AG04449 (cell line): ENCODE data around the gene NRAS.

Experiments
- CTCF ChIA-PET: fragments of 350-600 bp; formaldehyde crosslinking; extraction: SDS; loops from one replicate; lab custom pipeline; 2021; ENCODE audit warnings: antibody characterized with exemption; lab: Yijun Ruan, JAX
- POLR2A ChIA-PET: fragments of 400-600, 350-600 bp; formaldehyde crosslinking; extraction: SDS; loops from one replicate; lab custom pipeline; 2020; ENCODE audit warnings: antibody characterized with exemption, inconsistent platforms; lab: Yijun Ruan, JAX
- DNase-seq: peaks from one replicate; pipeline ENCODE4 v3.0.0-alpha.2; 2010; ENCODE audit warnings: low read depth, low spot score
- H3K4me3 ChIP-seq: 2 replicates; pipeline ENCODE4 v1.5.1; 2011; ENCODE audit warnings: low read depth, mild to moderate bottlenecking, control low read depth, low read length
- TF ChIP-seq, protein P1 (sequence below): IDR thresholded peaks from one replicate; pipeline ENCODE4 v1.5.1; 2011; ENCODE audit warnings: mild to moderate bottlenecking, moderate library complexity, low read length, control low read depth, inconsistent platforms; ENCODE audit not compliant: insufficient read depth; ENCODE audit errors: missing control alignments

The NRAS gene

DNA sequence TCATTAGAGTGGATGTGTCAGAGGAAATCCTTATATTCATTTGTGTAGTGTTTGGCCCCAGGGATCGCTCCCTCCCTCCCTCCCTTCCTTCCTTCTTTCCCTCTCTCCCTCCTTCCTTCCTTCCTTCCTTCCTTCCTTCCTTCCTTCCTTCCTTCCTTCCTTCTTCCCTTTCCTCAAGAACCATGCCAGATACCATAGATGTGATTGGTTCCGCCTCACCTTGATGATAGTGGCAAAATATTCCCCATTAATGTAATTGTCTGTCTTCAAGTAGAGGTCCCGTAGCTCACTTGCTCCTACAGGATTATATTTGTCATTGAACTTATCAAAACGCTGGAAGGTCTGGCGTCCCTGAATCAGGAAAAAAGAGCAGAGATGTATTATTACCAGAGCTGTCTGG lies 38.9 kb downstream of the NRAS start:
- ChIA-PET CTCF (interaction anchor here (1.3 kb wide), 1 partner anchor 701 kb away, joined by 3 read pairs; no protein-coding TSS in a partner anchor), POLR2A (no interaction called here)
- no peak for DNase-seq
- TF ChIP-seq, protein P1, sequence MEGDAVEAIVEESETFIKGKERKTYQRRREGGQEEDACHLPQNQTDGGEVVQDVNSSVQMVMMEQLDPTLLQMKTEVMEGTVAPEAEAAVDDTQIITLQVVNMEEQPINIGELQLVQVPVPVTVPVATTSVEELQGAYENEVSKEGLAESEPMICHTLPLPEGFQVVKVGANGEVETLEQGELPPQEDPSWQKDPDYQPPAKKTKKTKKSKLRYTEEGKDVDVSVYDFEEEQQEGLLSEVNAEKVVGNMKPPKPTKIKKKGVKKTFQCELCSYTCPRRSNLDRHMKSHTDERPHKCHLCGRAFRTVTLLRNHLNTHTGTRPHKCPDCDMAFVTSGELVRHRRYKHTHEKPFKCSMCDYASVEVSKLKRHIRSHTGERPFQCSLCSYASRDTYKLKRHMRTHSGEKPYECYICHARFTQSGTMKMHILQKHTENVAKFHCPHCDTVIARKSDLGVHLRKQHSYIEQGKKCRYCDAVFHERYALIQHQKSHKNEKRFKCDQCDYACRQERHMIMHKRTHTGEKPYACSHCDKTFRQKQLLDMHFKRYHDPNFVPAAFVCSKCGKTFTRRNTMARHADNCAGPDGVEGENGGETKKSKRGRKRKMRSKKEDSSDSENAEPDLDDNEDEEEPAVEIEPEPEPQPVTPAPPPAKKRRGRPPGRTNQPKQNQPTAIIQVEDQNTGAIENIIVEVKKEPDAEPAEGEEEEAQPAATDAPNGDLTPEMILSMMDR = no peak
- H3K4me3 ChIP-seq = no peak overlapping the region

DNA sequence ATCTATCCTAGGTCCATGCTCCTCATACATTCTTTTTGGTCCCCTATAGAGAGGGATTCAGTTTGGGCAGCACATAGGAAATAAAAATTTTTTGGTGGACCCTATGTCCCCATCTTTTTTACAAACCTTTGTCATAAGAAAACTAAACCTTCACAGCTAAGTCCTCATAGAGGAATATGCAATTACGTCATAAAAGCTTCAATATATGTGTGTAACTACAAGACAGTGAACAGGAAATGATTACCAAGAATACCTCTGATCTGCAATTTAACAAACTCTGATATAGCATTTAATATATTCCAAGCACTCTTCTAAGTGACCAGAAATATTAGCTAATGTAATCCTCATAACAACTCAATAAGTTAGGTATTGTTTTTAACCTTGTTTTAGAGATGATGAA lies 40.5 kb downstream of the NRAS start:
- TF ChIP-seq, protein P1 = no peak
- DNase-seq = no peak
- ChIA-PET CTCF (interaction anchor here (1.3 to 1.4 kb wide), 2 partner anchors 18 to 699 kb away, joined by 3 to 4 read pairs; no protein-coding TSS in a partner anchor), POLR2A (no interaction called here)
- H3K4me3 ChIP-seq = no peak overlapping the region

DNA sequence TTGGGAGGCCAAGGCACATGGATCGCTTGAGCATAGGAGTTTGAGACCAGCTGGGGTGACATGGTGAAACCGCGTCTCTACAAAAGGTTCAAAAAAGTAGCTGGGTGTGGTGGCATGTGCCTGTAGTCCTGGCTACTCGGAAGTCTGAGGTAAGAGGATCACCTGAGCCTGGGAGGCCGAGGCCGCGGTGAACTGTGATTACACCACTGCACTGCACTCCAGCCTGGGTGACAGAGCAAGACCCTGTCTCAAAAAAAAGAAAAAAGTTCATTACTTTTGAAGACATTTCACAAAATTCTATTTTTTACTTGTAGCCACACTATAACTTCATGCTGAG lies 44.7 kb downstream of the NRAS start:
- POLR2A ChIA-PET = no interaction called here
- H3K4me3 ChIP-seq = no peak overlapping the region
- CTCF ChIA-PET = interaction anchor here (0.6 to 7.2 kb wide), 8 partner anchors 8 to 384 kb away, joined by 3 to 63 read pairs (median 4); partner anchors contain the start of gene BCAS2
- TF ChIP-seq, protein P1 = no peak
- no peak for DNase-seq

DNA sequence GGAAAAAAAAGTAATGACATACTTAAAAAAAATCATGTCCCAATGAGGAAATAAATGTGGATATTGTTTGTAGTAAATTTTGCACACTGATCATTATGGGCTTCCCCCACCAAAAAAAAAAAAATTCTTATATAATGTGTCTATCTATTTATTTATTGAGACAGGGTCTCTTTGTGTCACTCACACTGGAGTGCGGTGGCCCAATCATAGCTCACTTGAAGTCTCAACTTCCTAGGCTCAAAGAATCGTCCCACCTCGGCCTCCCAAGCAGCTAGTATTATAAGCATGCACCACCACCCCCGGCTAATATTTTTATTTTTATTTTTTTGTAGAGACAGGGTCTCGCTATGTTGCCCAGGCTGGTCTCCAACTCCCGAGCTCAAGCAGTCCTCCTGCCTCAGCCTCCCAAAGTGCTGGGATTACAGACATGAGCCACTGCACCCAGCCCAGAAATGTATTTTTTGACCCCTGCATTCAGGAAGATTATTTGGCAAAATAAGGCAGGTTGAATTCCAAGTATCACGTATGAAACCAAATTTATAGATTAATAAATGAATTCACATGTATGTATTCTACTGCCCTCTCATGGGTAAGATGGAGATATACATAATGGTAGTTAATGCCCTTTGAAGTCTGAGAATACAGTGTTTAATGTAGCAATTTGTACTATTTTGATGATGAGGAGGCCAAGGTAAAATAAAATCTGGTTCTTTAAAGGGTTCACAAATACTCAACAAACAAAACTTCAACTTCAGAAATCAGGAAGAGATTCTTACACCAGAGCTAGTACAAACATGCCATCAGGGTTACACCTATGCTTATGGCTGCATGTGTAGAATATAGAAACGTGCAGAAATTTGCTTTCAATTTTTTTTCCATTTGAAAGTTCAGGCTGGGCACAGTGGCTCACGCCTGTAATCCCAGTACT lies 45.3 kb downstream of the NRAS start:
- ChIA-PET CTCF (interaction anchor here (0.6 to 7.2 kb wide), 13 partner anchors 9 to 694 kb away, joined by 3 to 63 read pairs (median 3); partner anchors contain the start of genes AMPD1 and BCAS2), POLR2A (no interaction called here)
- no peak overlapping the region for H3K4me3 ChIP-seq
- no peak for DNase-seq
- TF ChIP-seq, protein P1 = peak; percentile 19

DNA sequence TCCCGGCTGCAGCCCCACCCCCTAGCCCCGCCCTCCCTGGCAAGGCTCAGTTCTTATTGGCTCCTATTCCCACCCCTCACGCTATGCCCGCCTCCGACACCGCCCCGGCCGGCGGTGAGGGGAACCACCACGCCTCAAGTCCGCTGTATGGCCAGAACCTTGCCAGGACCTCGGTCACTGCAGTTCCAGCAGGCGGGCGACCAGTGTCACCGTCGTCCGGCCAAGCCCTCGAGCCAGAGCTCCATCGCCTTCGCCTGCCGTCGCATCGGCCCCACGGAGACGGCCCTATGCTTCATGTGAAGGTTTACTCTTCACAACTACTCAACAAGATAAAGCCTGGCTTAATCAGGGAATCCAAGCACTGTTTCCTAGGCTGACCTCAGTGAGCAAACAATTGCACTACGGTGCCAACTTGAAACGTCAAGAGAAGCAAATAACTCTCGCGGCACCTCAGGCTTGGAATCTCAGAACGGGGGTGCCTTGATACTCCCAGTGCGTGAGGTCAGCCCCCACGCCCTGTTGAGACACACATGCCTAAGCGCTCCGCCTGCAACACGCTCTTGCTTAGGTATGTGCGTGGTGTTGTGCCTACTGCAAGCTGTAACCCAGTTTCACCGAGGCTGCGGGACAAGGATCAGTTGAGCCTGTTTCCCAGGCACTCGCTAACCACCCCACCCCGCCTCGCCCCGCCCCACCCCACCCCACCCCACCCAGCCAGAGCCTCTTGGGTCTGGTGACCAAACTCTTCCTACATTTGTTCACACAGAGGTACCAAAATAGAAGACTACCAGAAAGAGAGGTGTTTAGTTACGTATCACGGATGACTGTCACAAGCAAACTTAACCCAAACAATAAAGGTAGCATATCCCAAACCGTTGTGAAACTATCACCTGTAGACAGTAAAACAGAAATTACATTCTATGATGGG lies 46.2 kb downstream of the NRAS start:
- ChIA-PET CTCF (interaction anchor here (0.6 to 7.2 kb wide), 11 partner anchors 10 to 693 kb away, joined by 3 to 63 read pairs (median 5); partner anchors contain the start of gene AMPD1), POLR2A (no interaction called here)
- H3K4me3 ChIP-seq = peak overlapping the region; percentile 79
- TF ChIP-seq, protein P1 = no peak
- DNase-seq = peak; percentile 40
